ENCODE data around the gene PTPN11.
"Not testable (repeated sequence)": the region's sequence is repeated elsewhere in the genome, so short reads cannot be mapped to it uniquely, and the experiment has no call there.

Gene PTPN11

GRCh38 chr12:112424126-112424525, 5.4 kb downstream of the PTPN11 start:
- DNase-seq (ENCODE audit: low read depth) = no peak
- no peak for TF ChIP-seq CTCF (conservative IDR thresholded peaks at IDR 0.05; ENCODE audit: low read depth, low read length)
- H3K4me3 ChIP-seq (ENCODE audit: low read length) = no peak overlapping the region

GRCh38 chr12:112425582-112426382, 7.0 kb downstream of the PTPN11 start:
- DNase-seq (ENCODE audit: low read depth) = no peak
- TF ChIP-seq CTCF (conservative IDR thresholded peaks at IDR 0.05; ENCODE audit: low read depth, low read length) = no peak
- no peak overlapping the region for H3K4me3 ChIP-seq (ENCODE audit: low read length)

- H3K4me3 ChIP-seq (ENCODE audit: low read length) = no peak overlapping the region
- TF ChIP-seq CTCF (conservative IDR thresholded peaks at IDR 0.05; ENCODE audit: low read depth, low read length) = no peak
- no peak for DNase-seq (ENCODE audit: low read depth)
These were observed 9.0 kb downstream of the PTPN11 start for GRCh38 chr12:112427760-112428159.

GRCh38 chr12:112430929-112431328, 12.2 kb downstream of the PTPN11 start:
- DNase-seq (ENCODE audit: low read depth) = no peak
- no peak for TF ChIP-seq CTCF (conservative IDR thresholded peaks at IDR 0.05; ENCODE audit: low read depth, low read length)
- no peak overlapping the region for H3K4me3 ChIP-seq (ENCODE audit: low read length)

- DNase-seq (ENCODE audit: low read depth) = no peak
- TF ChIP-seq CTCF (conservative IDR thresholded peaks at IDR 0.05; ENCODE audit: low read depth, low read length) = no peak
These were observed 13.2 kb downstream of the PTPN11 start for GRCh38 chr12:112431965-112432364.

GRCh38 chr12:112433551-112433950, 14.8 kb downstream of the PTPN11 start:
- DNase-seq (ENCODE audit: low read depth) = no peak

More at GRCh38 chr12:112431965-112432364, 13.2 kb downstream of the PTPN11 start:
- no peak overlapping the region for H3K4me3 ChIP-seq (ENCODE audit: low read length)

GRCh38 chr12:112438645-112439044, 19.9 kb downstream of the PTPN11 start:
- not testable (repeated sequence) for DNase-seq (ENCODE audit: low read depth); H3K4me3 ChIP-seq (ENCODE audit: low read length)

More at GRCh38 chr12:112433551-112433950, 14.8 kb downstream of the PTPN11 start:
- no peak for TF ChIP-seq CTCF (conservative IDR thresholded peaks at IDR 0.05; ENCODE audit: low read depth, low read length)
- no peak overlapping the region for H3K4me3 ChIP-seq (ENCODE audit: low read length)
